Measurements from ENCODE around the gene ZNF236. TPM values are rescaled to one million over a fixed set of nuclear protein-coding genes. Genes with fewer than 3 reads are reported as not detected.

Gene ZNF236
- total and polyA plus RNA-seq, 2 donors (not counting 3 experiments of a cell fraction or from before 2014, with no cell fraction given): 4.5 to 14.7 TPM

DNA sequence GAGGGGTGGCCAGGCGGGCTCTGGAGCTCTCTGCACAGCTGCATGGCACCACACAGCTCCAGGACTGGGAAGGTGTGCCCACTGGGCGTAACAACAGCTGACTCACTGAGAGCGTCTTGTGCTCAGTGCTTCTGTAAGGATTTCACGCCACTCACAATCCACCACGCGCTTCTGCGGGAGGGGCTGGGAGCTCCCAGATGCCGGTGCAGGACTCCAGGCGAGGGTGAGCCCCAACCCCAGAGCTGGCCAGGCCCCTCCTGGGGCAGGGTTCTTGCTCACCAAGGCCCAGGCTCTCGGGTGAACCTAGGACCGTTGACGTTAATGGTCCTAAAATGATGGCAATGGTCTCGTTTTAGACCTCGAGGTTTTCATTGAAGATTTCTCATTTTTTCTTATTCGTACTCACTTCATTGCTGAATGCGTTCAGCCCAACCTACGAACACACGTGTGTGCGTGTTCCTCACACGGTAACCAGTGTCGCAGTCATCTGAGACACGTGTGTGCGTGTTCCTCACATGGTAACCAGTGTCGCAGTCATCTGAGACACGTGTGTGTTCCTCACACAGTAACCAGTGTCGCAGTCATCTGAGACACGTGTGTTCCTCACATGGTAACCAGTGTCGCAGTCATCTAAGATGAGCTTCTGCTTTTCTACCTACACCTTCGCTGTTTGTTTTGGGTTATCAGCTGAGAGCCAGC, 38.4 kb upstream of the ZNF236 start:
- dilution Hi-C loops (cut with MboI; ENCODE audit: extremely low pct_ligation_motif_present, low sequenced_read_pairs) (no loop called here), intact Hi-C loops (cut with micrococcal nuclease) (no loop called here)
- H3K4me2 ChIP-seq (ENCODE audit: insufficient read depth, low read length): no peak overlapping the region
- ChIA-PET POLR2A (no interaction called here), CTCF (no interaction called here)
- no peak overlapping the region for H3K4me3 ChIP-seq (replicated peaks in 1 of 3; ENCODE audit: insufficient read depth in 1 of 3, low read depth in 1 of 3, low read length in 3 of 3)
- no peaks in the 10 kb centered on the region for H3K9me3 ChIP-seq (replicated peaks; ENCODE audit: control insufficient read depth, insufficient read depth, low read length)
- H2AFZ ChIP-seq (ENCODE audit: low read depth, low read length): no peak overlapping the region
- no peaks in the 10 kb centered on the region for H3K9me1 ChIP-seq (replicated peaks; ENCODE audit: control insufficient read depth, extremely low read depth, insufficient read depth, low read length)
- FAIRE-seq: no peak
- TF ChIP-seq, protein P1, sequence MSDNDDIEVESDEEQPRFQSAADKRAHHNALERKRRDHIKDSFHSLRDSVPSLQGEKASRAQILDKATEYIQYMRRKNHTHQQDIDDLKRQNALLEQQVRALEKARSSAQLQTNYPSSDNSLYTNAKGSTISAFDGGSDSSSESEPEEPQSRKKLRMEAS (IDR thresholded peaks at IDR 0.05; ENCODE audit: insufficient read depth, insufficient read length): no peak
- DNase-seq (ENCODE audit: low read depth, low spot score): no peak
- H3K27me3 ChIP-seq (ENCODE audit: control insufficient read depth in 2 of 2, insufficient read depth in 2 of 2, low read length in 2 of 2): no peaks in the 10 kb centered on the region
- no peaks in the 10 kb centered on the region for H4K20me1 ChIP-seq (replicated peaks; ENCODE audit: control insufficient read depth, extremely low read depth, insufficient read depth, low read length)
- H3K9ac ChIP-seq (replicated peaks; ENCODE audit: extremely low read depth, insufficient read depth, low read length): no peak overlapping the region
- H3K79me2 ChIP-seq (ENCODE audit: control insufficient read depth, insufficient read depth, low read length): no peaks in the 10 kb centered on the region
- no peaks in the 10 kb centered on the region for H3K36me3 ChIP-seq (ENCODE audit: control insufficient read depth in 2 of 2, extremely low read depth in 1 of 2, insufficient read depth in 2 of 2, low read length in 2 of 2)
- H3K27ac ChIP-seq (ENCODE audit: insufficient read depth, low read depth, low read length): no peak overlapping the region
- BruUV-seq (replicated peaks): no TSS peak
- no peaks in the 10 kb centered on the region for H3K4me1 ChIP-seq (ENCODE audit: control insufficient read depth, extremely low read depth, insufficient read depth, low read length)

DNA sequence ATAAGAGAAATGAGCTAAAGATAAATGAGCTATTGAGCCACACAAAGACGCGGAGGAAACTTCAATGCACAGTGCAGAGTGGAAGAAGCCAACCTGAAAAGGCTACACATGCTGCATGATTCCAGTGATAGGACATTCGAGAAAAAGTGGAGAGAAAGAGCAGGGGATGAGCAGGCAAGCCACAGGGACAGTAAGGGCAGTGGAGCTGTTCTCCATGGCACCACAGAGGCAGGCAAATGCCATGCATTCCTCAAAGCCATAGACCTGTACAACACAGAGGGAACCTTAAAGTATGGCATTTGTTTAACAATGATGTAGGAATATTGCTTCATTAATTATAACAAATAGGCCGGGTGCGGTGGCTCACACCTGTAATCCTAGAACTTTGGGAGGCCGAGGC, 36.5 kb upstream of the ZNF236 start:
- ChIA-PET CTCF (interaction anchor here (1.8 kb wide), 1 partner anchor 16 kb away, joined by 6 read pairs; no protein-coding TSS in a partner anchor), POLR2A (no interaction called here)
- dilution Hi-C loops (cut with MboI; ENCODE audit: extremely low pct_ligation_motif_present, low sequenced_read_pairs) (no loop called here), intact Hi-C loops (cut with micrococcal nuclease) (no loop called here)
- Histone ChIP-seq H3K79me2 (ENCODE audit: control insufficient read depth, insufficient read depth, low read length) (no peaks in the 10 kb centered on the region), H3K27ac (ENCODE audit: insufficient read depth, low read depth, low read length) (no peak overlapping the region), H3K4me1 (ENCODE audit: control insufficient read depth, extremely low read depth, insufficient read depth, low read length) (no peaks in the 10 kb centered on the region), H3K9me1 (replicated peaks; ENCODE audit: control insufficient read depth, extremely low read depth, insufficient read depth, low read length) (no peaks in the 10 kb centered on the region), H3K27me3 (ENCODE audit: control insufficient read depth in 2 of 2, insufficient read depth in 2 of 2, low read length in 2 of 2) (no peaks in the 10 kb centered on the region), H3K4me3 (replicated peaks in 1 of 3; ENCODE audit: insufficient read depth in 1 of 3, low read depth in 1 of 3, low read length in 3 of 3) (no peak overlapping the region), H3K4me2 (ENCODE audit: insufficient read depth, low read length) (no peak overlapping the region), H4K20me1 (replicated peaks; ENCODE audit: control insufficient read depth, extremely low read depth, insufficient read depth, low read length) (no peaks in the 10 kb centered on the region), H2AFZ (ENCODE audit: low read depth, low read length) (no peak overlapping the region), H3K9me3 (replicated peaks; ENCODE audit: control insufficient read depth, insufficient read depth, low read length) (no peaks in the 10 kb centered on the region), H3K36me3 (ENCODE audit: control insufficient read depth in 2 of 2, extremely low read depth in 1 of 2, insufficient read depth in 2 of 2, low read length in 2 of 2) (no peaks in the 10 kb centered on the region), H3K9ac (replicated peaks; ENCODE audit: extremely low read depth, insufficient read depth, low read length) (no peak overlapping the region)
- DNase-seq (ENCODE audit: low read depth, low spot score) (no peak), FAIRE-seq (no peak)
- no TSS peak for BruUV-seq (replicated peaks)
- no peak for TF ChIP-seq GATA2 (IDR thresholded peaks at IDR 0.05; ENCODE audit: insufficient read depth, insufficient read length, low read depth, low read length)
- TF ChIP-seq POLR2A (IDR thresholded peaks at IDR 0.05; ENCODE audit: low read depth, low read length): no peak
- no peak for TF ChIP-seq EZH2 (IDR thresholded peaks at IDR 0.05; ENCODE audit: borderline replicate concordance, low read depth, low read length, severe bottlenecking)
- TF ChIP-seq JUN (IDR thresholded peaks at IDR 0.05; ENCODE audit: borderline replicate concordance, insufficient read depth, insufficient read length, low read depth): no peak
- no peak for TF ChIP-seq FOS (IDR thresholded peaks at IDR 0.05; ENCODE audit: borderline replicate concordance, insufficient read depth, low read length)
- no peak for TF ChIP-seq MYC (IDR thresholded peaks at IDR 0.05; ENCODE audit: low read depth, low read length)
- TF ChIP-seq, protein P1 (IDR thresholded peaks at IDR 0.05; ENCODE audit: insufficient read depth, insufficient read length): no peak
- TF ChIP-seq POLR2AphosphoS5 (IDR thresholded peaks at IDR 0.05; ENCODE audit: insufficient read depth, low read depth, low read length): no peak
- TF ChIP-seq, protein P2, sequence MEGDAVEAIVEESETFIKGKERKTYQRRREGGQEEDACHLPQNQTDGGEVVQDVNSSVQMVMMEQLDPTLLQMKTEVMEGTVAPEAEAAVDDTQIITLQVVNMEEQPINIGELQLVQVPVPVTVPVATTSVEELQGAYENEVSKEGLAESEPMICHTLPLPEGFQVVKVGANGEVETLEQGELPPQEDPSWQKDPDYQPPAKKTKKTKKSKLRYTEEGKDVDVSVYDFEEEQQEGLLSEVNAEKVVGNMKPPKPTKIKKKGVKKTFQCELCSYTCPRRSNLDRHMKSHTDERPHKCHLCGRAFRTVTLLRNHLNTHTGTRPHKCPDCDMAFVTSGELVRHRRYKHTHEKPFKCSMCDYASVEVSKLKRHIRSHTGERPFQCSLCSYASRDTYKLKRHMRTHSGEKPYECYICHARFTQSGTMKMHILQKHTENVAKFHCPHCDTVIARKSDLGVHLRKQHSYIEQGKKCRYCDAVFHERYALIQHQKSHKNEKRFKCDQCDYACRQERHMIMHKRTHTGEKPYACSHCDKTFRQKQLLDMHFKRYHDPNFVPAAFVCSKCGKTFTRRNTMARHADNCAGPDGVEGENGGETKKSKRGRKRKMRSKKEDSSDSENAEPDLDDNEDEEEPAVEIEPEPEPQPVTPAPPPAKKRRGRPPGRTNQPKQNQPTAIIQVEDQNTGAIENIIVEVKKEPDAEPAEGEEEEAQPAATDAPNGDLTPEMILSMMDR (IDR thresholded peaks at IDR 0.05; ENCODE audit: extremely low read depth in 1 of 2, insufficient read depth in 1 of 2, low read depth in 1 of 2, low read length in 2 of 2): no peak

Data from endothelial cell of umbilical vein (primary cell).